NCI-H1930 (cell line): ENCODE results near the gene ZNF630.
"Not testable (repeated sequence)": the region's sequence is repeated elsewhere in the genome, so short reads cannot be mapped to it uniquely, and the experiment has no call there.

Experiments
- DNase-seq, 2 experiments: peaks; one replicate each; lab custom pipeline; 2025; lab: John Stamatoyannopoulos, UW

The ZNF630 gene

GRCh38 chrX:48071064-48071985, at the start of gene ZNF630:
Gene ZNF630 (minus strand): TSS chrX:48071640. CDS start chrX:48066886, 4,754 bp downstream.
- DNase-seq = peak; percentile 29 to 36

- DNase-seq = no peak
Observed at GRCh38 chrX:48107717-48108116, 36.3 kb upstream of the ZNF630 start.

GRCh38 chrX:48102874-48103374, 31.5 kb upstream of the ZNF630 start:
- no peak for DNase-seq

DNA sequence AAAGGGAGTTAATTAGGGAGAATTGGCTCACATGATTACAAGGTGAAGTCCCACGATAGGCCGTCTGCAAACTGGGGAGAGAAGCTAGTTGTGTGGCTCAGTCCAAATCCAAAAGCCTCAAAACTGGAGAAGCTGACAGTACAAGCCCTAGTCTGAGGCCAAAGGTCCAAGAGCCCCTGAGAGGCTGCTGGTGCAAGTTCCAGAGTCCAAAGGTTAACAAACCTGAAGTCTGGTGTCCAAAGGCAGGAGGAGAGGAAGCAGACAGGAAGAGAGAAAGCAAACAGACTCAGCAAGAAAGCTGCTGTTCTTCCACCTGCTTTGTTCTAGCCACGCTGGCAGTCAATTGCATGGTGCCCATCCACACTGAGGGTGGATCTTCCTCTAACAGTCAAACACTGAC, 30.0 kb upstream of the ZNF630 start:
- no peak for DNase-seq

DNA sequence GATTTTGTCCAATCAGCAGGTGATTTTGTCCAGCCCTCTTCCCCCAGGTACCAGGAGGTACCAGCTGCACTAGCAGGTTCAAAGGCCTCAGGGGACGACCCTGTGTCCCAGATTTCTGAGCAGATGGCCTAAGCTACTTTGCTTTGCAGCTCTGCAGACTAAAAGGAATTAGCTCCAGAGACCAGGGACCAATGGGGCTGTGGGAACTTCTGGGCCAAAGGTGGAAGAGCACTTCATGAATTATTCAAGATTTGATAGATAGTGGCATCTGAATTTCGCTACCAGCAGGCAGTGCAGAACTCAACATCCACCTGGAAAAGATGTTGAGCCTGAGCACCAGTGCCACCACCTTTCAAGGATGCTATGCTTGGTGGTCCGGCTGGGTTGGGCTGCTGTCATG, 21.1 kb upstream of the ZNF630 start:
- DNase-seq = not testable (repeated sequence)

DNA sequence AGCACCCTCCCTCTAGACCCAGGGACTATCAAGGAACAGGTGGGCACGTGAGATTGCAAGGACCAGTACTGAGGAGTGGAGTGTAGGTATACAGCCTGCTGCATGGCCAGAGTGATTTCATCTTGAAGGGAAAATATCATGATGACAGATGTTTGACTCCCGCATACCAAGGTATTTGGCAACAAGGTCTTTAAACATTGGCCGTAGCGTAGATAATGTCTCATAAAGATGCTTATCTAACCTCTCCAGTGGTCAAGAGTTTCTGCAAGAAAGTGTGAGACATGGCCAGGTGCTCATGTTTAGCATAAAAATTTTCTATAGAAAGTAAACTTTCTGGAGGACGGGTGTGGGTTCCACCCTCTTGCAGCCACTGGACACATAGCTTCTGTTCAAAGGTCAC, 18.7 kb upstream of the ZNF630 start:
- DNase-seq = no peak

GRCh38 chrX:48086082-48086481, 14.6 kb upstream of the ZNF630 start:
- no peak for DNase-seq

GRCh38 chrX:48083706-48084105, 12.3 kb upstream of the ZNF630 start:
- DNase-seq = no peak

DNA sequence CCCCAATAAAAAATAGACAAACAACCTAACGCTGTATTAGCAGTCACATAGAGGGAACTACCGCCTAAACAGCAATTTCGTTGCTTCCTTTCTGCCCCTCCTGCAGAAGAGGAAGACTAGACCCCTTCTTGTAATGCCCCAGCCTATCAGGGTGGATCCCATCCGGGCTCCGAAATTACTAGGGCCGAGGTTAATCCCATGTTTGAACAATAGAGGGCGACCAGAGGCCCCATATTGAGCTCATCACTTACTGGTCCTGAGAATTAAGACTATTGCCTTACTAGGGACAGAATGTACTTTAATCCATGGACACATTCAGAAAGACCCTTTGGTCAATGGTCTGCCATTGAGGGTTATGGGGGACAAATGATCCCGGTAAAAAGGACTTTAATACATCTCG, 11.8 kb upstream of the ZNF630 start:
- DNase-seq = no peak

DNA sequence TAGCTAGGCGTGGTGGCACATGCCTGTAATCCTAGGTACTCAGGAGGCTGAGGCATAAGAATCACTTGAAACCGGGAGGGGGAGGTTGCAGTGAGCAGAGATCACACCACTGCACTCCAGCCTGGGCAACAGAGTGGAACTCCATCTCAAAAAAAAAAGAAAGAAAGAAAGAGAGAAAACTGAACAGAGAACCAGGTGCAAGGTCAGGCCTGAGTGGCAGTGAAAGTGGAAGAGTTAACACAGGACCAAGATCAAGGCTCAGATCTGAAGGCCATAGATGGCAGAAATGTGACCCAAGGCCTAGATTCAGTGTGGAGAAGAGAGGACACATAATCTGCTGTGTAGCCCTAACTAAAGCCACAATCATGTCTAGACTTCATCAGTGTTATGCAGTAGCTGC, 4.9 kb upstream of the ZNF630 start:
- DNase-seq = no peak

DNA sequence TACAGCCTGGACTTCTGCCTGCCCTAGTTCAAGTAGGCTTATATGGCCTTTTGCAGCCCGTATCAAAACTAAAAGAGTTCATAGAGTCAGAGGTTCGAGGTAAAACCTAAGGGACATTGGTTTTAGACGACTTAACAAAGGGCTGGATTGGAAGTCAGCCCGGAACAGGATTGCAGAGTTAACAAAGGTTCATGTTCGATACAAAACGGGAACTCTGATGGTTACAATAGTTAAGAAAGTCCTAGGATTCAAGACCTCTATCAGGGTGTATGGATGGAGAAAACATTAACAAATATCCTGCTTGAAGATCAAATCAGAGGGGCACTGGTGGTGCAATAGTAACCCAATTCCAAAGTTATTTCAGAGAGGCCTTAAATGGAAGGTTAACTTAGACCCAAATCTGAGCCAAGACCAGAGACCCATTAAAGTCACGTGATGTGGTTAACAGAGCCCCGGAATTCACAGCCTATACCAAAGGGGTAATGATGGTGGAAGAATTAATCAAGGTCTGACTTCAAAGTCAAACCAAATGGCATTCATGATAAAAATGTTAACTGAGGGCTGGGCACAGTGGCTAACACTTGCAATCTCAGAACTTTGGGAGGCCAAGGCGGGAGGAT, 656 bp upstream of the ZNF630 start:
- no peak for DNase-seq

DNA sequence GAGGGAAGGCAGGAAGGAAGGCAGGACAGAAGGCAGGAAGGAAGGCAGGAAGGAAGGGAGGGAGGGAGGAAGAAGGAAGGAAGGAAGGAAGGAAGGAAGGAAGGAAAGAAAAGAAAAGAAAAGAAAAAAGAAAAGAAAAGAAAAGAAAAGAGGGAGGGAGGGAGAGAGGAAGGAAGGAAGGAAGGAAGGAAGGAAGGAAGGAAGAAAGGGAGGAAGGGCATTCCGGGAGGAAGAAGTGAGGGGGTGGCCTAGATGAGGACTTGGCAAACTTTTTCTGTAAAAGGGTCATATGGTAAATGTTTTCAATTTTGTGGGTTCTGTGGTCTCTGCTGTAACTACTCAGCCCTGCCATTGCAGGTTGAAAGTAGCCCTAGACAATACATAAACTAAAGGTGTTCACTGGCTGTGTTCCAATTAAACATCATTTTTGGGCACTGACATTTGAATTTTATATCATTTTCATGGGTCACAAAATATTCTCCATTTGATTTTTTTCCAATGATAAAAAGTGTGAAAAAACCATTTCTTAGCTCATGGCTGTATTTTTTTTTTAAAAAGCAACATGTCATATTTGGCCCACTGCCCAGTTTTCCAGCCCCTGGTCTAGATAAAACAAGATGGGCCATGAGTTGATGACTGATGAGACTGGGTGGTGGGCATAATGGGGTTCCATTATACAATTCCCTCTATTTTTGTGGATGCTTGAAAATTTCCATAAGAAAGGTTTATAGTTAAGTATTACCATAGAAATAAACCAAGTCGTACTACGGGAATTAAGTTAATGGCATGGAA, 3.1 kb downstream of the ZNF630 start:
- no peak for DNase-seq

- no peak for DNase-seq
Observed at GRCh38 chrX:48064261-48064660, 7.2 kb downstream of the ZNF630 start.

DNA sequence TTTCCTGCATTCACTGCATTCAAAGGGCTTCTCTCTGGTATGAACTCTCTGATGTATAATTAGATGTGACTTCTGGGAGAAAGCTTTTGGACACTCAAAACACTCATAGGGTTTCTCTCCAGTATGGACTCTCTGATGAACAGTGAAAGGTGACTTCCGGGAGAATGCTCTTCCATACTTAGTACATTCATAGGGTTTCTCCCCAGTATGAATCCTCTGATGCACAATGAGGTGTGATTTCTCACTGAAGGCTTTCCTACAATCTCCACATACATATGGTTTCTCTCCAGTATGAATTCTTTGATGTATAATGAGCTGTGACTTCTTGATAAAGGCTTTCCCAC, 12.2 kb downstream of the ZNF630 start:
- DNase-seq = no peak

DNA sequence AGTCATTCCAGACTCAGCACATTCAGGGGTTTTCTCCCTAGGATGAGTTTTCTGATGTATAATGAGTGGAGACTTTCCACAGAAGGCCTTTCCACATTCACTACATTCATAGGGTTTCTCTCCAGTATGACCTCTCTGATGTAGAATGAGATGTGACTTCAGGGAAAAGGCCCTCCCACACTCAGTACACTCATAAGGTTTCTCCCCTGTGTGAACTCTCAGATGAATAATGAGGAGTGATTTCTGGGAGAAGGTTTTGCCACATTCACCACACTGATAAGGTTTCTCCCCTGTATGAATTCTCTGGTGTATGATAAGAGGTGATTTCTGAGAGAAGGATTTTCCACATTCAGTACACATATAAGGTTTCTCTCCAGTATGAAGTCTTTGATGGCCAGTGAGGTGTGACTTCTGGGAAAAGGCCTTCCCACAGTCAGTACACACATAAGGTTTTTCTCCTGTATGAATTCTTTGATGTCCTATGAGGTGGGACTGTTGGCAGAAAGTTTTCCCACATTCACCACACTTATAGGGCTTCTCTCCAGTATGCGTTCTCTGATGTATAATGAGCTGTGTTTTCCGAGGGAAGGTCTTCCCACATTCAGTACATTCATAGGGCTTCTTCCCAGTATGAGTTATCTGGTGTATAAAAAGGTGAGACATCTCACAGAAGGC, 12.7 kb downstream of the ZNF630 start:
- DNase-seq = no peak

- DNase-seq = no peak
Observed at GRCh38 chrX:48046846-48047245, 24.6 kb downstream of the ZNF630 start.

DNA sequence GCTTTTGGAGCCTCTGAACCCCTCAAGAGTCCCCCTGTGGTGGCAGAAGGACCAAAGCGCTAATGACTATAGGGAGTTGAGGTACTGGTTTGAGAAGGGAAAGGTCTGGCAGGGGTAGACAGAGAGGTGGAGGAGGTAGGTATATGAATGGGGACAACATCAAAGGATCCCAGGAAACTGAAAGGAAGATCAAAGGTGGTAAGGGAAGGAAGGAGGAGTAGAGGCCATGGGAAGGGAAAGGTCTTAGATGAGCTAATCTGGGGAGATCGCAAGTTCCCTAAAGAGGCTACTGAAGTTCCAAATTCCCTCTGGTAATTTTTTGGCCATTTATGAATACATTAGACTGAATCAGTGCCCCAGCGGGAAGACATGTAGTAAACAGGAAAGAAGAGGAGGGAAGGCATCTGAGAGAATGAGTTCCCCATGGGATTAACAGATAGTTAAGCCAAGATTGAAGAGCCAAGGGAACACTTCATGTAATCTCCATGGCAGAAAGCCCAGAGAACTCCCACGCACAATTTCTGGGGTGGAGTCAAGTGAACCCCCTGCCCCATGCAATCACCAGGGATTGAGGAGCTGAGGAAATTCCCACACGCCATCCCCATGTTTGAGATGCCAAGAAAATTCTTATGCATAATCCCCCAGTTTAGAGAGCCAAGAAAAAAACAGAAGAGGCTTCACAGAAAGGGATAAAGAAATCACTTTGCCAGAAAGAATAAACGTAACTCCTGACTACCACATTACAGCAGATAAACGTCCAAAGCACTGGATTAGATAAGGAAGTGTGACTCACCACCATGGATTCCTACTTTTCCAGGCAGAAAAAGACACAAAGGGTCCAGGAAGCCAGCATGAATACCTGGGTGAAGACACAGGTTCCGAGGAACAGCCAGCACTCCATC, 25.8 kb downstream of the ZNF630 start:
- DNase-seq = no peak

GRCh38 chrX:48043056-48043455, 28.4 kb downstream of the ZNF630 start:
- DNase-seq = no peak

DNA sequence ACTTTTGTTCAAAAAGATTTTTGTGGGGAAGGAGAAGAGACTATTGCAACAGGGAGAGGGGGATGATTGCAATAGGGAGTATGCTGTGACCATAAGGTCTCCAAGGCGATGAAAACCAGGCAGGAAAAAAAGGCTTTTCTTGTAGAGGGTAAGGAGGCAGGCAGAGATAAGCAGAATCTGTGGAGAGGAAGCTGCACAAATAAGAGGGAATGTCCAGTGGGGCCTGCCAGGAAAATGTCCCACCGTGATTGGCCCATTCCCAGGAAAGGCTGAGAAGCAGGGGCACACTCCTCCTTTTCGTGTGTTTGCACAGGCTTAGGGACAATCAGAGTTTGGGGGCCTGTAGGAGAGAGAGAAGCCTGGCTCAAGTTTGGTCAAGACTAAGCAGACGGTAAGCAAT, 35.5 kb downstream of the ZNF630 start:
- no peak for DNase-seq

DNA sequence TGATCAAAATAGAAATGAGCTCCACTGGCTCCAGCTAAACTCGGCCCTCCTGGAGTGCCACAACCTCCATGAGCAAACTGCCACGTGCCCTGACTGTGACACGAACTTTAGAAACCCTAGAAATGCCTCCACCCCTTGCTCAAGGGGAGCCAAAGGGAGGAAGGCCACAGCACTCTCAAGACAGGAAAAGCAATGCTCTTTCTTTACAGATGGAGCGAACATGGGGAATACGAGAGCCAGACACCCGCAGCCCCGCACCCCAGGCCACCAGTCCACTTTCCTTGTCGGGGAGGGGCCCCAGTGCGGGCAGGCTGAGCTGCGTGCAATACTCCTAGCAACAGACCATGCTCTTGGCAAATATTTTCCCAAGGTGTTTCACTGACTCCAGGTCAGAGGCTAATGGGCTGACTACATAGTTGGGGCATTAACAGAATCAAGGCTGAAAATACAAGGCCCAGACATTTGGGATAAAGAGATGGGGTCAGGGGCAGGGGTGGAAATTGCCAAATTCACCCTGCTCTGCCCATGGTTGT, 40.7 kb downstream of the ZNF630 start:
- not testable (repeated sequence) for DNase-seq

GRCh38 chrX:48030237-48030636, 41.2 kb downstream of the ZNF630 start:
- no peak for DNase-seq
